ENCODE measurements around the gene IFT27. TPM values are rescaled to one million over a fixed set of nuclear protein-coding genes. Genes with fewer than 3 reads are reported as not detected.

IFT27 gene
- total RNA-seq, 1 experiment from 2014 or later, result 23.2 TPM

GRCh38 chr22:36730176-36730858 lies 45.6 kb downstream of the IFT27 start:
- intact Hi-C loops (cut with micrococcal nuclease), result no loop called here
- POLR2A ChIA-PET, result no interaction called here
- Histone ChIP-seq H3K4me3 (replicated peaks in 1 of 2; ENCODE audit: low read depth in 1 of 2, low read length in 2 of 2) (no peak overlapping the region), H3K4me1 (ENCODE audit: control insufficient read depth in 1 of 2, insufficient read depth in 2 of 2, low read length in 2 of 2) (no peaks in the 10 kb centered on the region), H3K9me3 (ENCODE audit: control insufficient read depth in 1 of 2, insufficient read depth in 1 of 2, low read depth in 1 of 2, low read length in 2 of 2) (no peaks in the 10 kb centered on the region), H4K20me1 (ENCODE audit: insufficient read depth) (no peaks in the 10 kb centered on the region), H3K79me2 (ENCODE audit: insufficient read depth, low read length) (no peaks in the 10 kb centered on the region), H3K27me3 (ENCODE audit: insufficient read depth, low read length) (peaks cover 50% of the 10 kb centered on the region), H2AFZ (ENCODE audit: low read depth, low read length, poor library complexity, severe bottlenecking) (no peak overlapping the region), H3K9me2 (ENCODE audit: insufficient read depth) (no peaks in the 10 kb centered on the region), H3K9ac (ENCODE audit: low read length) (no peak overlapping the region), H3K36me3 (ENCODE audit: control insufficient read depth in 1 of 2, insufficient read depth in 2 of 2, low read length in 2 of 2) (no peaks in the 10 kb centered on the region), H3K4me2 (ENCODE audit: low read length) (no peak overlapping the region), H3K27ac (ENCODE audit: low read depth, low read length) (no peak overlapping the region)
- ATAC-seq (no peak), DNase-seq (ENCODE audit: low read depth, low spot score) (no peak)
- TF ChIP-seq ELF1 (IDR thresholded peaks at IDR 0.05; ENCODE audit: borderline replicate concordance, low read depth) (no peak), SIN3A (IDR thresholded peaks at IDR 0.05; ENCODE audit: low read depth) (no peak), RAD21 (IDR thresholded peaks at IDR 0.05; ENCODE audit: low read depth) (no peak), ATF3 (IDR thresholded peaks at IDR 0.05) (no peak), EZH2phosphoT487 (IDR thresholded peaks at IDR 0.05; ENCODE audit: borderline replicate concordance) (no peak), ZNF274 (IDR thresholded peaks at IDR 0.05; ENCODE audit: low read depth, low read length) (no peak), CEBPB (IDR thresholded peaks at IDR 0.05; ENCODE audit: low read depth) (no peak), YY1 (IDR thresholded peaks at IDR 0.05; ENCODE audit: extremely low read depth, insufficient replicate concordance, low read depth, low read length) (no peak), CBX3 (IDR thresholded peaks at IDR 0.05; ENCODE audit: low read depth) (no peak), EGR1 (IDR thresholded peaks at IDR 0.05; ENCODE audit: low read depth) (no peak), SRF (IDR thresholded peaks at IDR 0.05; ENCODE audit: low read depth) (no peak), ZFX (IDR thresholded peaks at IDR 0.05) (no peak), POLR2A (IDR thresholded peaks at IDR 0.05; ENCODE audit: borderline replicate concordance, extremely low read depth, insufficient read depth, insufficient read length) (no peak), FOSL1 (IDR thresholded peaks at IDR 0.05; ENCODE audit: low read depth) (no peak), CTCF (IDR thresholded peaks at IDR 0.05 in 2 of 3, conservative IDR thresholded peaks at IDR 0.05 in 1 of 3; ENCODE audit: borderline replicate concordance in 1 of 3, insufficient read depth in 1 of 3, low read depth in 2 of 3, low read length in 2 of 3) (no peak)
- RAD21 ChIA-PET (ENCODE audit: low non-redundant PET in 1 of 2, low total read pairs in 2 of 2, uncharacterized antibody in 2 of 2, unreplicated experiment in 2 of 2), result no interaction called here
- CTCF ChIA-PET, result no interaction called here
- BruUV-seq (replicated peaks), result no TSS peak

All from HCT116 (cell line).